Mammary epithelial cell (primary cell): ENCODE data around the gene BAZ1B.

Source experiments
- EZH2 ChIP-seq: IDR thresholded peaks from 2 replicates; pipeline ENCODE4 v1.6.1; 2012; ENCODE audit warnings: low read length, inconsistent platforms, borderline replicate concordance
- TF ChIP-seq, protein P1 (sequence below), 2 donors: IDR thresholded peaks in 1 of 2; conservative IDR thresholded peaks in 1 of 2; 2 replicates each; pipeline ENCODE4 v1.5.1; 2011 to 2012; ENCODE audit warnings: inconsistent platforms in 2 of 2, low read length in 2 of 2, mild to moderate bottlenecking in 2 of 2, control low read depth in 1 of 2, low read depth in 1 of 2; ENCODE audit not compliant: insufficient read depth in 1 of 2; ENCODE audit errors: extremely low read depth in 1 of 2

DNA sequence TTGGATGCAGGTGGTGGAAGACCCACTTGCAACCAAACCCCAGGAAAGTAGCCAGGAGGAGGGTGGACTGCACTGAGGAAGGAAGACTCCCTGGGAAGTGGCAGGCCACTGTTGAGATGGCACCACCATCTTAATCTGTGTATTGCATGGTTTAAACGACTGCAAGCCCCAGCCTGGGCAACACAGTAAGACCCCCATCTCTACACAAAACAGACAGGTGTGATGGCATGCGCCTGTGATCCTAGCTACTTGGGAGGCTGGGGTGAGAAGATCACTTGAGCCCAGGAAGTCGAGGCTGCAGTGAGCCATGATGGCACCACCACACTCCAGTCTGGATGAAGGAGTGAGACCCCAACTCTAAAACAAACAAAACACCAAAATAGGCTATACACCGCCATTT is 45.0 kb upstream of the BAZ1B start:
- TF ChIP-seq, protein P1, sequence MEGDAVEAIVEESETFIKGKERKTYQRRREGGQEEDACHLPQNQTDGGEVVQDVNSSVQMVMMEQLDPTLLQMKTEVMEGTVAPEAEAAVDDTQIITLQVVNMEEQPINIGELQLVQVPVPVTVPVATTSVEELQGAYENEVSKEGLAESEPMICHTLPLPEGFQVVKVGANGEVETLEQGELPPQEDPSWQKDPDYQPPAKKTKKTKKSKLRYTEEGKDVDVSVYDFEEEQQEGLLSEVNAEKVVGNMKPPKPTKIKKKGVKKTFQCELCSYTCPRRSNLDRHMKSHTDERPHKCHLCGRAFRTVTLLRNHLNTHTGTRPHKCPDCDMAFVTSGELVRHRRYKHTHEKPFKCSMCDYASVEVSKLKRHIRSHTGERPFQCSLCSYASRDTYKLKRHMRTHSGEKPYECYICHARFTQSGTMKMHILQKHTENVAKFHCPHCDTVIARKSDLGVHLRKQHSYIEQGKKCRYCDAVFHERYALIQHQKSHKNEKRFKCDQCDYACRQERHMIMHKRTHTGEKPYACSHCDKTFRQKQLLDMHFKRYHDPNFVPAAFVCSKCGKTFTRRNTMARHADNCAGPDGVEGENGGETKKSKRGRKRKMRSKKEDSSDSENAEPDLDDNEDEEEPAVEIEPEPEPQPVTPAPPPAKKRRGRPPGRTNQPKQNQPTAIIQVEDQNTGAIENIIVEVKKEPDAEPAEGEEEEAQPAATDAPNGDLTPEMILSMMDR (conservative IDR thresholded peaks at IDR 0.05 in 1 of 2, IDR thresholded peaks at IDR 0.05 in 1 of 2; ENCODE audit: extremely low read depth in 1 of 2, insufficient read depth in 1 of 2, low read depth in 1 of 2, low read length in 2 of 2) = no peak
- TF ChIP-seq EZH2 = no peak
